ENCODE data around the gene BLVRA.

- TF ChIP-seq CTCF (IDR thresholded peaks at IDR 0.05) (no peak), POLR2AphosphoS5 (IDR thresholded peaks at IDR 0.05) (no peak)
Observed at GRCh38 chr7:43716598-43716997, 41.9 kb upstream of the BLVRA start.
